Osteocyte (in vitro differentiated cells): ENCODE measurements around the gene CELA2B. TPM values are rescaled to one million over a fixed set of nuclear protein-coding genes. Genes with fewer than 3 reads are reported as not detected.
"Not testable (repeated sequence)": the region's sequence is repeated elsewhere in the genome, so short reads cannot be mapped to it uniquely, and the experiment has no call there.

ENCODE experiments used
- DNase-seq: peaks from one replicate; pipeline ENCODE4 v3.0.0; 2021; ENCODE audit warnings: mixed read lengths; ENCODE audit not compliant: unreplicated experiment; ENCODE audit errors: extremely low spot score
- H3K27ac Mint-ChIP-seq: one replicate; pipeline ENCODE4 v1.8.0; 2021; ENCODE audit warnings: mild to moderate bottlenecking, mixed read lengths; ENCODE audit not compliant: unreplicated experiment
- H3K27me3 Mint-ChIP-seq: one replicate; pipeline ENCODE4 v1.8.0; 2021; ENCODE audit warnings: mixed read lengths; ENCODE audit not compliant: unreplicated experiment
- H3K36me3 Mint-ChIP-seq: one replicate; pipeline ENCODE4 v1.8.0; 2021; ENCODE audit warnings: mixed read lengths; ENCODE audit not compliant: unreplicated experiment
- H3K4me1 Mint-ChIP-seq: one replicate; pipeline ENCODE4 v1.8.0; 2021; ENCODE audit warnings: mixed read lengths; ENCODE audit not compliant: unreplicated experiment
- H3K4me3 Mint-ChIP-seq: one replicate; pipeline ENCODE4 v1.8.0; 2021; ENCODE audit warnings: mild to moderate bottlenecking, moderate library complexity, mixed read lengths; ENCODE audit not compliant: unreplicated experiment
- H3K9me3 Mint-ChIP-seq: one replicate; pipeline ENCODE4 v1.8.0; 2021; ENCODE audit warnings: mixed read lengths; ENCODE audit not compliant: unreplicated experiment
- CTCF ChIP-seq: fragments of 200-600 bp; sonication (generic); IDR thresholded peaks from 2 replicates; pipeline ENCODE4 v1.5.0; 2021; ENCODE audit warnings: antibody characterized with exemption, mild to moderate bottlenecking, moderate library complexity
- total RNA-seq: library from RNA; stranded (reverse); gene quantifications from 2 replicates; pipeline ENCODE4 v1.2.1, GENCODE V29; 2021

Gene CELA2B
- total RNA-seq, 1 donor from 2014 or later = not detected

- no peak for DNase-seq
- H3K27me3 Mint-ChIP-seq = no peaks in the 10 kb centered on the region
- H3K4me3 Mint-ChIP-seq = no peak overlapping the region
These were observed 18.3 kb upstream of the CELA2B start for GRCh38 chr1:15457585-15457984.

GRCh38 chr1:15458388-15458787 lies 17.5 kb upstream of the CELA2B start:
- not testable (repeated sequence) for H3K4me3 Mint-ChIP-seq, DNase-seq, H3K27me3 Mint-ChIP-seq, H3K27ac Mint-ChIP-seq, H3K36me3 Mint-ChIP-seq, H3K9me3 Mint-ChIP-seq
- H3K4me1 Mint-ChIP-seq = peaks cover 15% of the 10 kb centered on the region

More at GRCh38 chr1:15457585-15457984, 18.3 kb upstream of the CELA2B start:
- H3K4me1 Mint-ChIP-seq = peaks cover 15% of the 10 kb centered on the region
- no peaks in the 10 kb centered on the region for H3K9me3 Mint-ChIP-seq
- no peak for TF ChIP-seq CTCF
- H3K27ac Mint-ChIP-seq = no peak overlapping the region
- no peaks in the 10 kb centered on the region for H3K36me3 Mint-ChIP-seq

GRCh38 chr1:15459771-15460707 lies 15.9 kb upstream of the CELA2B start:
- TF ChIP-seq CTCF = no peak
- Mint-ChIP-seq H3K4me1 (peaks cover 5% of the 10 kb centered on the region), H3K27me3 (no peaks in the 10 kb centered on the region), H3K36me3 (no peaks in the 10 kb centered on the region), H3K9me3 (no peaks in the 10 kb centered on the region), H3K4me3 (no peak overlapping the region), H3K27ac (no peak overlapping the region)
- no peak for DNase-seq

GRCh38 chr1:15460708-15461095 lies 15.2 kb upstream of the CELA2B start:
- Mint-ChIP-seq H3K4me3 (no peak overlapping the region), H3K9me3 (no peaks in the 10 kb centered on the region), H3K4me1 (peaks cover 5% of the 10 kb centered on the region), H3K27ac (no peak overlapping the region), H3K27me3 (no peaks in the 10 kb centered on the region), H3K36me3 (no peaks in the 10 kb centered on the region)
- TF ChIP-seq CTCF = no peak
- no peak for DNase-seq

- H3K27me3 Mint-ChIP-seq, H3K27ac Mint-ChIP-seq, H3K4me3 Mint-ChIP-seq, H3K9me3 Mint-ChIP-seq, DNase-seq, H3K36me3 Mint-ChIP-seq, H3K4me1 Mint-ChIP-seq: not testable (repeated sequence)
These were observed 12.7 kb upstream of the CELA2B start for GRCh38 chr1:15463064-15463800.

DNA sequence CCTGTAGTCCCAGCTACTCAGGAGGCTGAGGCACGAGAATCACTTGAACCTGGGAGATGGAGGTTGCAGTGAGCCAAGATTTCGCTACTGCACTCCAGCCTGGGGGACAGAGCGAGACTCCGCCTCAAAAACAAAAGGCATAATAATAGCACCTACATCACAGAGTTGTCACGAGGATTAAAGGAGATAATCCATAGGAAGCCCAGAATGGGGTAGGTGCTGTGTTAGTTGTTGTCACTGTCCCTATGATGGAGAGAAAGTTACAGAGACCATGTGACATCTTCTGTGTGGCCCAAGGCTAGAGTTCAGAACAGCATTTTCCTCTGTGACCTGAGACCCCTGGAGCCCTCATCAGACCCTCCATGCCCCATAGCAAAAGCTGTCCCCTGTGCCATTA lies 12.0 kb upstream of the CELA2B start:
- not testable (repeated sequence) for H3K4me3 Mint-ChIP-seq, H3K27me3 Mint-ChIP-seq, H3K4me1 Mint-ChIP-seq

More for the DNA sequence above, 12.0 kb upstream of the CELA2B start:
- not testable (repeated sequence) for H3K9me3 Mint-ChIP-seq, H3K27ac Mint-ChIP-seq, DNase-seq, H3K36me3 Mint-ChIP-seq
